RWPE2 (cell line): Measurements from ENCODE around the gene SLC16A2.

Experiments
- ATAC-seq: fragments of 200-7000 bp; cut with Tn5 transposase; 3 replicates; pipeline ENCODE4 v1.9.1; 2021; ENCODE audit warnings: low read depth
- DNase-seq: peaks from one replicate; pipeline ENCODE4 v3.0.0-alpha.2; 2020; ENCODE audit warnings: low spot score
- H3K27ac ChIP-seq: fragments of 450-650 bp; 2 replicates; pipeline ENCODE4 v1.5.1; 2017; ENCODE audit warnings: mild to moderate bottlenecking; ENCODE audit not compliant: poor library complexity, severe bottlenecking
- H3K27me3 ChIP-seq: fragments of 250-450 bp; sonication (Bioruptor Pico); 2 replicates; pipeline ENCODE4 v1.5.1; 2021; ENCODE audit warnings: mild to moderate bottlenecking, moderate library complexity; ENCODE audit not compliant: insufficient read depth, poor library complexity, severe bottlenecking
- H3K36me3 ChIP-seq: fragments of 250-450 bp; sonication (Bioruptor Pico); 2 replicates; pipeline ENCODE4 v1.5.1; 2020; ENCODE audit warnings: low read depth, mild to moderate bottlenecking, moderate library complexity
- H3K4me1 ChIP-seq: fragments of 250-450 bp; sonication (Bioruptor Pico); 2 replicates; pipeline ENCODE4 v1.5.1; 2021; ENCODE audit warnings: mild to moderate bottlenecking, moderate library complexity; ENCODE audit not compliant: insufficient read depth, poor library complexity, severe bottlenecking
- H3K4me3 ChIP-seq: fragments of 250-450 bp; sonication (Bioruptor Pico); 2 replicates; pipeline ENCODE4 v1.5.1; 2021; ENCODE audit warnings: mild to moderate bottlenecking, moderate library complexity; ENCODE audit not compliant: severe bottlenecking
- H3K9me3 ChIP-seq: fragments of 250-450 bp; sonication (Bioruptor Pico); 2 replicates; pipeline ENCODE4 v1.5.1; 2021; ENCODE audit warnings: mild to moderate bottlenecking, moderate library complexity; ENCODE audit not compliant: severe bottlenecking
- TF ChIP-seq, protein P1 (sequence below): fragments of 450-650 bp; IDR thresholded peaks from one replicate; pipeline ENCODE4 v1.5.1; 2017; ENCODE audit warnings: mild to moderate bottlenecking, moderate library complexity; ENCODE audit not compliant: poor library complexity, severe bottlenecking

The SLC16A2 gene

DNA sequence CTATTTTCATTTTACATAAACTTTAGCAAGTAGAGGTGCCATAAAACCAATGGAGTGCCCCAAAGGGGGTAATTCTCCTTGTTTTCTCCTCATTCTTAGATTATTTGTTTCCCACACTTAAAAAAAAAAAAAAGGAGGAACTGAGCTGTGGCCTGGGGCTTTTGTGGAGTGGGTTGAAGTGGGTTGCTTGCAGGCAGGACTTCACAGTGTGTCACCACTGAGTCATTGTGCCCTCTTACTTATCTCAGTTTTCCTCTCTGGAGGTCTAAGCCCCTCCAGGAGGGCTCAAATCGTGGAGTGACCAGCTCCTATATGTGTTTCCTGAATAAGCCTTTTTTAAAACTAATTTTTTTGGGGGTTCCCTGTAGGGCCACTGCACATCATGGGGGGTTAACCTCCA is 69.0 kb downstream of the SLC16A2 start:
- Histone ChIP-seq H3K27me3 (no peaks in the 10 kb centered on the region), H3K9me3 (no peaks in the 10 kb centered on the region), H3K27ac (no peak overlapping the region), H3K4me3 (no peak overlapping the region), H3K4me1 (no peaks in the 10 kb centered on the region), H3K36me3 (no peaks in the 10 kb centered on the region)
- TF ChIP-seq, protein P1, sequence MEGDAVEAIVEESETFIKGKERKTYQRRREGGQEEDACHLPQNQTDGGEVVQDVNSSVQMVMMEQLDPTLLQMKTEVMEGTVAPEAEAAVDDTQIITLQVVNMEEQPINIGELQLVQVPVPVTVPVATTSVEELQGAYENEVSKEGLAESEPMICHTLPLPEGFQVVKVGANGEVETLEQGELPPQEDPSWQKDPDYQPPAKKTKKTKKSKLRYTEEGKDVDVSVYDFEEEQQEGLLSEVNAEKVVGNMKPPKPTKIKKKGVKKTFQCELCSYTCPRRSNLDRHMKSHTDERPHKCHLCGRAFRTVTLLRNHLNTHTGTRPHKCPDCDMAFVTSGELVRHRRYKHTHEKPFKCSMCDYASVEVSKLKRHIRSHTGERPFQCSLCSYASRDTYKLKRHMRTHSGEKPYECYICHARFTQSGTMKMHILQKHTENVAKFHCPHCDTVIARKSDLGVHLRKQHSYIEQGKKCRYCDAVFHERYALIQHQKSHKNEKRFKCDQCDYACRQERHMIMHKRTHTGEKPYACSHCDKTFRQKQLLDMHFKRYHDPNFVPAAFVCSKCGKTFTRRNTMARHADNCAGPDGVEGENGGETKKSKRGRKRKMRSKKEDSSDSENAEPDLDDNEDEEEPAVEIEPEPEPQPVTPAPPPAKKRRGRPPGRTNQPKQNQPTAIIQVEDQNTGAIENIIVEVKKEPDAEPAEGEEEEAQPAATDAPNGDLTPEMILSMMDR: no peak
- DNase-seq (no peak), ATAC-seq (no peak)

DNA sequence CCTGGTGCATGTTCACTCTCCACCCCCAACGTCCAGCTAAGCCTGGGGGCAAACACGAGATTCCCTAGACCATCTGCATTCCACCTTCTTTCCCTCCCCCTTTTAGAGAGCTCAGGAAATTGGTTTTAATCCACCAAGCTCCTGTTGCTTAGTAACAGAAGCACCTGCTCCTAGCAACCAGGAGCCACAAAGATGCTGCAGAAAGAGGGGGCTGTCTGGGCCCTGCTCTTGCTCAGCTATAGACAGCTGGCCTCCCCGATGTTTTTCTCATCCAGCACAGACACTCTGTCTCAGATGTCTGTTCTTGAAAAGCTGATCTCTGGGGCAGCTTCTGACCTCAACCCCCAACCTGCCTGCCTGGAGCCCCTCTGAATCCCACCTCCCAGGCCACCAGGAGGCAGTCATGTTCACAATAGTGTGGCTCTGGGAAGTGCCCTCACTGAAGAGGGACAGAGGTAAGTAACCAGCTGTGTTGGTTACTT is 71.5 kb downstream of the SLC16A2 start:
- DNase-seq: no peak
- Histone ChIP-seq H3K4me1 (no peaks in the 10 kb centered on the region), H3K36me3 (no peaks in the 10 kb centered on the region), H3K4me3 (no peak overlapping the region), H3K27ac (no peak overlapping the region), H3K9me3 (no peaks in the 10 kb centered on the region), H3K27me3 (no peaks in the 10 kb centered on the region)
- TF ChIP-seq, protein P1: no peak
- ATAC-seq: no peak

DNA sequence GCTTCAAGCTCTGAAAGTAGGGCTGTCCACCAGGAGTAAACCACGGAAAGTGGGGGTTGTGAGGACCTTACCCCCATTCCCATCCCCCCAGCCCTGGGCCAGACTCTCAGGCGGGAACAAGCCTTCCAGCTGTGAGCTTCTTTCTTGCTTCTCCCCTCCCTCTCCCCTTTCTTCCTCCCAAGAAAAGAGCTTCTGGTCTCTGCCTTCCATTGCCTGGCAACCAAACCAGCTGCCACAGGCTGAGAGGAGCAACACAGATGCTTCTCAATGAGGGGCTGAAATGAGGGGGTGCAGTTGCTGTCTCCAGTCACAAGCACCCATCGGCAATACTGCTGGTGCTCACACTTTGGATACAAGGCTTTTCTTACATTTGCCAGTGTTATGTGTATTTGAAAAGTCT is 72.5 kb downstream of the SLC16A2 start:
- ATAC-seq (no peak), DNase-seq (no peak)
- TF ChIP-seq, protein P1: no peak

DNA sequence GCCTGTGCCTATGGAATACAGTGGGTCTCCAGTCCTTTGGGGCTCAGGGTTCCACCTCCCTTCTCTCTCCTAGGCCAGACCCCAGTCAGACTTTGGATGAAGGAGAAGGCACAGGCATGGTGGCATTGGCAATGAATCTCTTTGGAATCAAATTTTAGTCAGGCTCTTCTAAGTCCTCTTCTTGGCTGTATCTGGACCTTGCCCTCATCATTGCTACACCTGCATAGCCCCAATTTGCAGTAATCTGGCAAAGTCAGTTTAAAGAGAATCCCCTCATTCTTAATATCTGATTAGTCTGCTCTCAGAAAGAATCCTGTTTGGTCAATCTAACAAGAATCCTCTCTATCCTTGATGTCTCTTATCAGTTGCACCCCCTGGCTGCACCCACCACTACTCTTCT is 77.6 kb downstream of the SLC16A2 start:
- H3K4me1 ChIP-seq: no peaks in the 10 kb centered on the region
- ATAC-seq: no peak
- H3K9me3 ChIP-seq: no peaks in the 10 kb centered on the region
- no peak overlapping the region for H3K4me3 ChIP-seq
- no peak overlapping the region for H3K27ac ChIP-seq
- DNase-seq: no peak
- H3K27me3 ChIP-seq: no peaks in the 10 kb centered on the region
- H3K36me3 ChIP-seq: no peaks in the 10 kb centered on the region
- TF ChIP-seq, protein P1: no peak

More for the DNA sequence above, 72.5 kb downstream of the SLC16A2 start:
- no peaks in the 10 kb centered on the region for H3K9me3 ChIP-seq
- no peaks in the 10 kb centered on the region for H3K36me3 ChIP-seq
- no peaks in the 10 kb centered on the region for H3K27me3 ChIP-seq
- no peak overlapping the region for H3K27ac ChIP-seq
- H3K4me3 ChIP-seq: no peak overlapping the region
- H3K4me1 ChIP-seq: no peaks in the 10 kb centered on the region

DNA sequence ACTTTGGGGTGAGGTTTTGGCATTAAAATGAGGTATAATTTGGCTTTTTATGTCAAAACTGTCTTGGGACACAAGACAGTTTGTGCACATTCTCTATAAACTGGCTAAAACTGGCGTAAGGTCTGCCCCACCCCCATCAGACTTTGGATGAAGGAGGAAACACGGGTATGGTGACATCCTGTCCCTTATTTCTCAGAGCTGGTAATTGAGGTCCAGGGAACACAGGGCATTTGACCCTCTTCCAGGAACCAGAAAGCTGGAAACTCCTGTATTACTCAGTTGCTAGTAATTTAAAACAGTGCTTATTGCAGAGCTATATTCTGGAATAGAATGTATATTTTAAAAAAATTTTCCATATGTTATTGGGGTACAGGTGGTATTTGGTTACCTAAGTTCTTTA is 78.8 kb downstream of the SLC16A2 start:
- H3K27ac ChIP-seq: no peak overlapping the region
- H3K4me3 ChIP-seq: no peak overlapping the region
- H3K36me3 ChIP-seq: no peaks in the 10 kb centered on the region
- no peaks in the 10 kb centered on the region for H3K27me3 ChIP-seq
- H3K9me3 ChIP-seq: no peaks in the 10 kb centered on the region
- TF ChIP-seq, protein P1: no peak
- DNase-seq (no peak), ATAC-seq (no peak)
- no peaks in the 10 kb centered on the region for H3K4me1 ChIP-seq
